ENCODE measurements around the gene MDN1.
"Not testable (repeated sequence)": the region's sequence is repeated elsewhere in the genome, so short reads cannot be mapped to it uniquely, and the experiment has no call there.

DNA sequence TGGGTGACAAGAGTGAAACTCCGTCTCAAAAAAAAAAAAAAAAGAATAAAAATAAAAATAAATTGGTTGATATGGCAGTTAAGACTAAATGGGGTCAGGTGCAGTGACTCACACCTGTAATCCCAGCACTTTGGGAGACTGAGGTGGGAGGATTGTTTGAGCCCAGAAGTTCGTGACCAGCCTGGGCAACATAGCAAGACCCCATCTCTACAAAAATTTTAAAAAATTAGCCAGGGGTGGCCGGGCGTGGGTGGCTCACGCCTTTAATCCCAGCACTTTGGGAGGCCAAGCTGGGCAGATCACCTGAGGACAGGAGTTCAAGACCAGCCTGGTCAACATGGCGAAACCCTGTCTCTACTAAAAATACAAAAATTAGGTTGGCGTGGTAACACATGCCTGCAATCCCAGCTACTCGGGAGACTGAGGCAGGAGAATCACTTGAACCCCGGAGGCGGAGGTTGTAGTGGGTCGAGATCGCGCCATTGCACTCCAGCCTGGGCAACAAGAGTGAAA lies 8.9 kb upstream of the MDN1 start:
- TF ChIP-seq, protein P1, sequence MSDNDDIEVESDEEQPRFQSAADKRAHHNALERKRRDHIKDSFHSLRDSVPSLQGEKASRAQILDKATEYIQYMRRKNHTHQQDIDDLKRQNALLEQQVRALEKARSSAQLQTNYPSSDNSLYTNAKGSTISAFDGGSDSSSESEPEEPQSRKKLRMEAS (IDR thresholded peaks at IDR 0.05; ENCODE audit: low read depth): not testable (repeated sequence)
- TF ChIP-seq RAD21 (IDR thresholded peaks at IDR 0.05; ENCODE audit: low read length); POLR2AphosphoS5 (IDR thresholded peaks at IDR 0.05; ENCODE audit: low read depth, low read length); RCOR1 (IDR thresholded peaks at IDR 0.05; ENCODE audit: low read length); TAF1 (IDR thresholded peaks at IDR 0.05; ENCODE audit: borderline replicate concordance, low read depth, low read length); MEF2A (IDR thresholded peaks at IDR 0.05; ENCODE audit: borderline replicate concordance, low read depth); EZH2phosphoT487 (IDR thresholded peaks at IDR 0.05; ENCODE audit: borderline replicate concordance, low read depth): not testable (repeated sequence)
- TF ChIP-seq, protein P2, sequence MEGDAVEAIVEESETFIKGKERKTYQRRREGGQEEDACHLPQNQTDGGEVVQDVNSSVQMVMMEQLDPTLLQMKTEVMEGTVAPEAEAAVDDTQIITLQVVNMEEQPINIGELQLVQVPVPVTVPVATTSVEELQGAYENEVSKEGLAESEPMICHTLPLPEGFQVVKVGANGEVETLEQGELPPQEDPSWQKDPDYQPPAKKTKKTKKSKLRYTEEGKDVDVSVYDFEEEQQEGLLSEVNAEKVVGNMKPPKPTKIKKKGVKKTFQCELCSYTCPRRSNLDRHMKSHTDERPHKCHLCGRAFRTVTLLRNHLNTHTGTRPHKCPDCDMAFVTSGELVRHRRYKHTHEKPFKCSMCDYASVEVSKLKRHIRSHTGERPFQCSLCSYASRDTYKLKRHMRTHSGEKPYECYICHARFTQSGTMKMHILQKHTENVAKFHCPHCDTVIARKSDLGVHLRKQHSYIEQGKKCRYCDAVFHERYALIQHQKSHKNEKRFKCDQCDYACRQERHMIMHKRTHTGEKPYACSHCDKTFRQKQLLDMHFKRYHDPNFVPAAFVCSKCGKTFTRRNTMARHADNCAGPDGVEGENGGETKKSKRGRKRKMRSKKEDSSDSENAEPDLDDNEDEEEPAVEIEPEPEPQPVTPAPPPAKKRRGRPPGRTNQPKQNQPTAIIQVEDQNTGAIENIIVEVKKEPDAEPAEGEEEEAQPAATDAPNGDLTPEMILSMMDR (IDR thresholded peaks at IDR 0.05): not testable (repeated sequence)

Data from SK-N-SH (cell line).